Measurements from ENCODE around the gene REST.
"Not testable (repeated sequence)": the region's sequence is repeated elsewhere in the genome, so short reads cannot be mapped to it uniquely, and the experiment has no call there.

Gene REST

GRCh38 chr4:56907489-56908205 lies at the start of gene REST:
REST (plus strand) TSS chr4:56907900; CDS start chr4:56910639, 2,739 bp downstream.
- DNase-seq (ENCODE audit: low read depth in 3 of 3): peak; percentile 64 to 77 (median 73)

GRCh38 chr4:56859841-56860240 lies 47.9 kb upstream of the REST start:
- DNase-seq (ENCODE audit: low read depth in 3 of 3): no peak

GRCh38 chr4:56860781-56861180 lies 46.9 kb upstream of the REST start:
- no peak for DNase-seq (ENCODE audit: low read depth in 3 of 3)

- no peak for DNase-seq (ENCODE audit: low read depth in 3 of 3)
Observed at GRCh38 chr4:56861360-56861759, 46.3 kb upstream of the REST start.

- no peak for DNase-seq (ENCODE audit: low read depth in 3 of 3)
Observed at GRCh38 chr4:56863441-56864139, 44.1 kb upstream of the REST start.

GRCh38 chr4:56870946-56871345 lies 36.8 kb upstream of the REST start:
- no peak for DNase-seq (ENCODE audit: low read depth in 3 of 3)

- no peak for DNase-seq (ENCODE audit: low read depth in 3 of 3)
Observed at GRCh38 chr4:56871371-56871866, 36.3 kb upstream of the REST start.

GRCh38 chr4:56874166-56874565 lies 33.5 kb upstream of the REST start:
- DNase-seq (ENCODE audit: low read depth in 3 of 3): no peak

GRCh38 chr4:56874923-56875322 lies 32.8 kb upstream of the REST start:
- no peak for DNase-seq (ENCODE audit: low read depth in 3 of 3)

- no peak for DNase-seq (ENCODE audit: low read depth in 3 of 3)
Observed at GRCh38 chr4:56876264-56876663, 31.4 kb upstream of the REST start.

- no peak for DNase-seq (ENCODE audit: low read depth in 3 of 3)
Observed at GRCh38 chr4:56879996-56880395, 27.7 kb upstream of the REST start.

GRCh38 chr4:56880572-56880971 lies 27.1 kb upstream of the REST start:
- DNase-seq (ENCODE audit: low read depth in 3 of 3): no peak

- DNase-seq (ENCODE audit: low read depth in 3 of 3): not testable (repeated sequence)
Observed at GRCh38 chr4:56884511-56884910, 23.2 kb upstream of the REST start.

GRCh38 chr4:56892691-56893090 lies 15.0 kb upstream of the REST start:
- DNase-seq (ENCODE audit: low read depth in 3 of 3): no peak

- not testable (repeated sequence) for DNase-seq (ENCODE audit: low read depth in 3 of 3)
Observed at GRCh38 chr4:56897842-56898241, 9.9 kb upstream of the REST start.

GRCh38 chr4:56900186-56900585 lies 7.5 kb upstream of the REST start:
- DNase-seq (ENCODE audit: low read depth in 3 of 3): not testable (repeated sequence)

GRCh38 chr4:56902703-56903102 lies 5.0 kb upstream of the REST start:
- no peak for DNase-seq (ENCODE audit: low read depth in 3 of 3)

GRCh38 chr4:56905796-56906195 lies 1.9 kb upstream of the REST start:
- no peak for DNase-seq (ENCODE audit: low read depth in 3 of 3)

GRCh38 chr4:56906489-56907393 lies 959 bp upstream of the REST start:
- no peak for DNase-seq (ENCODE audit: low read depth in 3 of 3)

- peak; percentile 34 to 66 (median 58) for DNase-seq (ENCODE audit: low read depth in 3 of 3)
Observed at GRCh38 chr4:56908206-56909085, 746 bp downstream of the REST start.
